Right atrium auricular region (tissue), 2 donors: Measurements from ENCODE around the gene ARHGEF16. TPM values are rescaled to one million over a fixed set of nuclear protein-coding genes. Genes with fewer than 3 reads are reported as not detected.

Experiments
- DNase-seq: peaks from one replicate; pipeline ENCODE4 v3.0.0-alpha.2; 2019; ENCODE audit warnings: low spot score
- H3K27ac ChIP-seq, 2 donors: fragments of 200-600 bp; sonication (generic); 1 replicate in 1 of 2; 2 replicates in 1 of 2; pipeline ENCODE4 v1.5.1; 2016 to 2019
- H3K27me3 ChIP-seq, 2 donors: fragments of 200-600 bp; sonication (generic); one replicate each; pipeline versions ENCODE4 v1.5.1 to v1.6.0; 2017 to 2019
- H3K36me3 ChIP-seq: fragments of 200-600 bp; sonication (generic); one replicate; pipeline ENCODE4 v1.5.1; 2016
- H3K4me1 ChIP-seq, 2 donors: fragments of 200-600 bp; sonication (generic); one replicate each; pipeline versions ENCODE4 v1.5.1 to v1.6.0; 2017 to 2019
- H3K4me3 ChIP-seq, 2 donors: fragments of 200-600 bp; sonication (generic); 1 replicate in 1 of 2; 2 replicates in 1 of 2; pipeline ENCODE4 v1.5.1; 2017 to 2019; ENCODE audit warnings: mild to moderate bottlenecking in 1 of 2, moderate library complexity in 1 of 2
- H3K9me3 ChIP-seq, 2 donors: fragments of 200-600 bp; sonication (generic); one replicate each; pipeline ENCODE4 v1.5.1; 2019
- total RNA-seq, 2 donors: library from RNA; depleted of rRNA; stranded (reverse); fragments of >200 nt; gene quantifications; one replicate each; pipeline ENCODE4 v1.1.0, GENCODE V29; 2016
- TF ChIP-seq, protein P1 (sequence below), 2 donors: fragments of 200-600 bp; sonication (generic); IDR thresholded peaks; one replicate each; pipeline ENCODE4 v1.5.1; 2019; ENCODE audit warnings: antibody characterized with exemption in 2 of 2

Gene ARHGEF16
- total RNA-seq, 2 donors from 2014 or later = 0.22 to 1.5 TPM

DNA sequence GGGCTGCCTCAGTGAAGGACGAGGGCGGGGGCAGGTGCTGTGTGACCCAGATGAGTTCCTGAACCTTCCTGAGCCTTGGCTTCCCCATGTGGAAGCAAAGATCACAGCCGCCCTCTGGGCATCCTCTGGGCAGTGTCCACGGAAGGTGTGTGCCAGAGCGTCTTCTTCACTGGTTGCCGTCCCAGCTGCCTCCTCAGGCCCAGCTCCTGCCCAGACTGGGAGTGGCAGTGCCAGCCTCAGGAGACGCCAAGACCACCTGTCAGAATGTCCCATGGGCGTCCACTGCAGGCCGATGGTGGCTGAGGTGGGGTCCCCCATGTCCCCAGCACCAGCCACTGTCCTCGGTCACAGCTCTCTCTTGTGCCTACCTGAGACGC is 10.2 kb downstream of the ARHGEF16 start:
- Histone ChIP-seq H3K27me3 (no peaks in the 10 kb centered on the region), H3K27ac (no peak overlapping the region), H3K36me3 (no peaks in the 10 kb centered on the region), H3K9me3 (no peaks in the 10 kb centered on the region), H3K4me1 (peaks cover 0 to 14% of the 10 kb centered on the region in 2 donors), H3K4me3 (no peak overlapping the region)
- TF ChIP-seq, protein P1, sequence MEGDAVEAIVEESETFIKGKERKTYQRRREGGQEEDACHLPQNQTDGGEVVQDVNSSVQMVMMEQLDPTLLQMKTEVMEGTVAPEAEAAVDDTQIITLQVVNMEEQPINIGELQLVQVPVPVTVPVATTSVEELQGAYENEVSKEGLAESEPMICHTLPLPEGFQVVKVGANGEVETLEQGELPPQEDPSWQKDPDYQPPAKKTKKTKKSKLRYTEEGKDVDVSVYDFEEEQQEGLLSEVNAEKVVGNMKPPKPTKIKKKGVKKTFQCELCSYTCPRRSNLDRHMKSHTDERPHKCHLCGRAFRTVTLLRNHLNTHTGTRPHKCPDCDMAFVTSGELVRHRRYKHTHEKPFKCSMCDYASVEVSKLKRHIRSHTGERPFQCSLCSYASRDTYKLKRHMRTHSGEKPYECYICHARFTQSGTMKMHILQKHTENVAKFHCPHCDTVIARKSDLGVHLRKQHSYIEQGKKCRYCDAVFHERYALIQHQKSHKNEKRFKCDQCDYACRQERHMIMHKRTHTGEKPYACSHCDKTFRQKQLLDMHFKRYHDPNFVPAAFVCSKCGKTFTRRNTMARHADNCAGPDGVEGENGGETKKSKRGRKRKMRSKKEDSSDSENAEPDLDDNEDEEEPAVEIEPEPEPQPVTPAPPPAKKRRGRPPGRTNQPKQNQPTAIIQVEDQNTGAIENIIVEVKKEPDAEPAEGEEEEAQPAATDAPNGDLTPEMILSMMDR (IDR thresholded peaks at IDR 0.05) = no peak
- no peak for DNase-seq

DNA sequence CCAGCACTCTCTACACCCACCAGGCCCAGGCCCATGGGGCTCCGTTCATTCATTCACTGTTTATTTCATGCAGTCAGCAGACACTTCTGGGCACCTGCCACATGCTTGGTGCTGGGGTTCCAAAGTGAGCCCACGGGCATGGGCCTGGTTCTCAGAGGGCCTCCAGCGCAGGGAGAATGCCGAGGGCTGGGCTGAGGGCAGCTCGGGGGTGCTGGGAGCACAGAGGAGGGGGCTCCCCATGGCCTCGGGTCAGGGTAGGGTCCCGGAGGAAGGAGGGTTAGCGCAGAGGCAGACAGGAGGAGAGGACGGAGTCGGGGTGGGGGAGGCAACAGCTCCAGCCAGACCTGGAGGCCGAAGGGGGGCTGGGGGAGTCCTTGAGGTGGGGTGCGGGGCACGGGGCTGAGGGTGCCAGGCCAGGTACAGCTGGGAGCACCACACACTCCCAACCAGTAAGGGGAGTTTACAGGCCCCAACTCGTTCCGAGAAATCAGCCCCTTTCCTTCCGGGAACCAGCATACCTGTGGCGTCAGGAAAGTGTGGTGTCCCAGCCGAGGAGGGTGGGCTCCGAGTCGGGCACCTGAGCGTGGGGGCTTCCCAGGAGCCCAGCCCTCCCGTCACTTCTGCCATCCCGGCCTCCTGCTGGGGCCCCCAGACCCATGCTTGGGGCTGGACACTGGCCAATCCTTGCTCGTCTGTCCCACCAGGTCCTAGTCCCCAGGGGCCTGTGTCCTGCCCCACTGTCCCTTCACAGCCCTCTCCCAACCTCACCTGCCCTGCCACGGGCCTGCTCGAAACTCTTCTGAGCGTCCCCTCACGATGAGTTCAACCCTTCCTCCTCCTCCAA is 10.8 kb downstream of the ARHGEF16 start:
- TF ChIP-seq, protein P1 (IDR thresholded peaks at IDR 0.05) = no peak
- Histone ChIP-seq H3K27ac (no peak overlapping the region), H3K27me3 (no peaks in the 10 kb centered on the region), H3K4me1 (peaks cover 0 to 7% of the 10 kb centered on the region in 2 donors), H3K36me3 (no peaks in the 10 kb centered on the region), H3K9me3 (no peaks in the 10 kb centered on the region), H3K4me3 (no peak overlapping the region)
- no peak for DNase-seq

DNA sequence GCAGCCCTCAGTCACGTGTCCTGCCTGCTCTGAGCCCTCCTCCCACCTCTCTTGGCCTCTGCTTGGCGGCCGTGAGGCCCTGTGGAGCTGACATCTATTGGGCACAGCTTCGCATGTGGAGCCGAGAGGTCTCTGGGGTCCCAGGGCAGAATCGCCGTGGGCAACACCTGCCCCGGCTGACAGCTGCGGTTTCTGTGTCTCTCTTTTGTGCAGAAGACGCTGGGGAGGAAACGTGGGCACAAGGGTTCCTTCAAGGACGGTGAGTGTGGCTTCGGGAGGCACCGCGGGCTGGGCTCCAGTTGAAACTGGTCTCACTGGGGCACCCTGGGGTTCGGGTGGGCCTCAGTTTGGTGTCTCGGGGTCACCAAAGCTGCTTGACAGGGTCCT is 11.5 kb downstream of the ARHGEF16 start:
- Histone ChIP-seq H3K9me3 (no peaks in the 10 kb centered on the region), H3K4me3 (no peak overlapping the region), H3K36me3 (no peaks in the 10 kb centered on the region), H3K27ac (no peak overlapping the region), H3K27me3 (no peaks in the 10 kb centered on the region), H3K4me1 (peaks cover 0 to 1% of the 10 kb centered on the region in 2 donors)
- no peak for DNase-seq
- TF ChIP-seq, protein P1 (IDR thresholded peaks at IDR 0.05) = no peak

DNA sequence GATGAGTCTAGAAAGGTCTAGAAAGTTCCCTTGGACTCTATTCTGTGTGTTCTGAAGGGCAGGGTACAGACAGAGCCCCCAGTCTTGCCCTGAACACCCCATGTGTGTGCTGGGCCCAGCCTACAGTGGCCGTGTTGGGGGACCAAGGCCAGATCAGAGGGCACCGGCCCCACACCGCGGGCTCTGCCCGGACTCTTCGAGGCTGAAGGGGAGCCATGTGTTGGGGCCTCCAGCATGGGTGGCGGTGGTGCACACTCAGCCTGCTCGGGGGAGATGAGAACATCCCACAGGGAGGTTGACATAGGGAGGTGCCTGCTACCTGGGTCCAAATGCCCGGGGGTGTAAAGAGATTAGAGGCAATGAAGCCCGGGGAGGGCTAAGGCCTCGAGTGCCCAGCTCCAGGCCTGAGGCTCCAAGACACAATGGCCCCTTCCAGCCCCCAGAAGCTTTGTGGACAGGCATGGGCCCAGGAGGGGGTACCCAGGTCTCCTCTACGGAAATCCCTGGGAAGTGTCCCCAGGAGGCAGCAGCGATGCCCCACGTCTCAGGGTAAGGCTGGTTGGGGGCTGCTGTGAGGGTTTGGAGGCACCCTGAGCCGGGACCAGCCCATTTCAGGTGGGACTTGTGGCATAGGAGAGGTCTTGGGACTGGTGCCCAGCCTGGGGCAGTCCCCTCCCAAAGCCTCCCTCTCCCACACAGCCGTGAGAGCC is 12.1 kb downstream of the ARHGEF16 start:
- Histone ChIP-seq H3K27me3 (no peaks in the 10 kb centered on the region), H3K4me1 (peaks cover 0 to 6% of the 10 kb centered on the region in 2 donors), H3K36me3 (no peaks in the 10 kb centered on the region), H3K9me3 (no peaks in the 10 kb centered on the region), H3K4me3 (no peak overlapping the region), H3K27ac (no peak overlapping the region)
- no peak for DNase-seq
- TF ChIP-seq, protein P1 (IDR thresholded peaks at IDR 0.05) = no peak

DNA sequence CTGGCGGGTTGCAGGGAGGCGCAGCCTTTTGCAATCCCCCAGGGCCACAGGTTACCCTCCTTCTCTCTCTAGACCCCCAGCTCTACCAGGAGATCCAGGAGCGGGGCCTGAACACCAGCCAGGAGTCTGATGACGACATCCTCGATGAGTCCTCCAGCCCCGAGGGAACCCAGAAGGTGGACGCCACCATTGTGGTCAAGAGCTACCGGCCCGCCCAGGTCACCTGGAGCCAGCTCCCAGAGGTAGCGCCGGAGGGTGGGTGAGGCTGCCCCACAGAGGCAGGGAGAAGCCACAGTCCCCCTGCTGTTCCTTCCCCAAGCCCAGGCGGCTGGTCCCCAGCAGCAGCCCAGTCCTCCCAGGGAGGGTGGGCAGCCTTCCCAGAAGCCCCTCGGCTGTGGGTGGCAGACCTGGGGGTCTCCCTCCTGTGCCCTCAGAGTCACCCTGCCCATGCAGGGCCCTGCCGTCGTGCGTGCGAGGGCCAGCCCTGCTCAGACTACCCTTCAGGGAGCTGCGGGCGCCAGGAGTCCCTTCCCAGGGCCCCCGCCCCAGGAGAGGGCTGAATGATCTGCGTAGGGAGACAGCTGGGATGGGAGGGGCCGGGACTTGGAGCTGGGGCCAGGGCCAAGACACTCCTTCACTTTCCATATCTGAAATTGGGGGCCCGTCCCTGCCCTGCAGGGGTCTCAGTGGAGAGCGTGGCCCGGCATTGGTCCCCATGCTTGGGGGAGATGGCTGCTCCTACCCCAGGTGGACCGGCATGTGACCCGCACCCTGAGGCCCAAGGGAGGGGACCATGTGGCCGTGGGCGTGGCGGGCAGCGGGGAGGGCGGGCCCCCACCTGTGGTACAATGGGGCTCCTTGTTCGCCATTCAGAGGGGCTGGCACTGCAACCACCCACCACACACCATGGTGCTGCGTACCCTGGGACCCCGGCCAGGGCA is 12.9 kb downstream of the ARHGEF16 start:
- Histone ChIP-seq H3K4me1 (peaks cover 0 to 12% of the 10 kb centered on the region in 2 donors), H3K36me3 (no peaks in the 10 kb centered on the region), H3K4me3 (no peak overlapping the region), H3K27ac (no peak overlapping the region), H3K9me3 (no peaks in the 10 kb centered on the region), H3K27me3 (no peaks in the 10 kb centered on the region)
- TF ChIP-seq, protein P1 (IDR thresholded peaks at IDR 0.05) = no peak
- no peak for DNase-seq
